ENCODE measurements around the gene SLC26A8.

- TF ChIP-seq CTCF (IDR thresholded peaks at IDR 0.05): no peak
- TF ChIP-seq POLR2A (IDR thresholded peaks at IDR 0.05): no peak
These were observed 97.8 kb downstream of the SLC26A8 start for GRCh38 chr6:35926509-35927215.
